SW 1271 (cell line): ENCODE measurements around the gene CYP39A1.

Experiments
- DNase-seq, 2 experiments: peaks; one replicate each; lab custom pipeline; 2025; lab: John Stamatoyannopoulos, UW

CYP39A1 gene, protein sequence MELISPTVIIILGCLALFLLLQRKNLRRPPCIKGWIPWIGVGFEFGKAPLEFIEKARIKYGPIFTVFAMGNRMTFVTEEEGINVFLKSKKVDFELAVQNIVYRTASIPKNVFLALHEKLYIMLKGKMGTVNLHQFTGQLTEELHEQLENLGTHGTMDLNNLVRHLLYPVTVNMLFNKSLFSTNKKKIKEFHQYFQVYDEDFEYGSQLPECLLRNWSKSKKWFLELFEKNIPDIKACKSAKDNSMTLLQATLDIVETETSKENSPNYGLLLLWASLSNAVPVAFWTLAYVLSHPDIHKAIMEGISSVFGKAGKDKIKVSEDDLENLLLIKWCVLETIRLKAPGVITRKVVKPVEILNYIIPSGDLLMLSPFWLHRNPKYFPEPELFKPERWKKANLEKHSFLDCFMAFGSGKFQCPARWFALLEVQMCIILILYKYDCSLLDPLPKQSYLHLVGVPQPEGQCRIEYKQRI

DNA sequence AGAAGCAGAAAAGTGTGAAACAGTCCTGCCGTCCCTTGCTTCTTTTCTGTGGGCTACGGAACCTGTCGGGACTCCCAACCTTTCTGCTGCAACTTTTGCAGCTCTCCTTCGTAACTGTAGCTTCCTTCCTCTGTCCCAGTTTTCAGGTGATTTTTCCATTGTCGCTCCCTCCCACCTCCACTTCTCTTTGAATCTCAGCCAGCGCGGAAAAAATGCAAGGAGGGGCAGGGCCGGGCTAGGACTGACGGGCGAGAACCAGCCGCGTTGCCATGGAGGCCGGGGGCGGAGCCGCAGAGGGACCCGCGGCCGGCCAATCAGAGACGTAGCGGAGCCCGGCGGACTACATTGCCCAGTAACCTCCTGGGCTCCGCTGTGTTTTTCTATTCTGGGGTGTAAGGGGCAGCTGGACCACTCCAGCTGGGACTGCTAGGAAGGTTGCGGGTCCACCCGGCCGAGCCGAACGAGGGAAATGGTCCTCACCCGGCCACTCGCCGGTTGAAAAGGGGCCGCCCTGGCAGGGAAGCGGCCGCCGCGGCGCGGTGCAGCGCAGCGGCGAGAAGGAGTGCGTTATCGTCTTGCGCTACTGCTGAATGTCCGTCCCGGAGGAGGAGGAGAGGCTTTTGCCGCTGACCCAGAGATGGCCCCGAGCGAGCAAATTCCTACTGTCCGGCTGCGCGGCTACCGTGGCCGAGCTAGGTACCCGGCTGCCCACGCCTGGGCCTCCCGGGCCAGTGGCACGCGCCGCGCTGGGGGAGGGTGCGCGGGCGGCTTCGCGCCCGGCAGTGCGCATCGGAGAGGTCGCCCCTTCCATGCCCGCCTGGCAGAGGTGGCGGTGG is at the start of gene CYP39A1, which contains the start of gene SLC25A27:
TSS of gene CYP39A1 (minus strand) at position 216 of the 836 bp plus-strand sequence. CDS start 236 bp downstream, outside the sequence.
TSS of gene SLC25A27 (plus strand) at position 373 of the 836 bp plus-strand sequence. CDS start at position 591, 218 bp downstream.
- peak; percentile 53 to 90 for DNase-seq

DNA sequence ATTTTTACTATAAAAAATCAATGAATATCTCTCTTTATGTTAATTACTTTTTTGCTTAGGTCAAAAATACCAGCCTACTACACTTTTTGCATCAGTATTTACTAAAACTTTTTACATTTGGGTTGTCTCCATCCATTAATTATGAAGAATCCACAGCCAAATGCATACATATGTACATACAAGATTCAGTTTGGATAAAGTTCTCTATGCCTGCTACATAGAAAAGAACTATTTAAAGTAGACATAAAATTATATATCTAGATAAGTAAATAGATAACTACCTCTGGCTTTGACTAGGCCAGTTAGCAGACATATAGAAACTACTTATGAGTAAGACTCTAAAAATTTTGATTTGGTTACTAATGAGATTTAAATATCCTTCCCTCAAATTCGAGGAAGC is 47.4 kb upstream of the CYP39A1 start:
- DNase-seq = no peak

DNA sequence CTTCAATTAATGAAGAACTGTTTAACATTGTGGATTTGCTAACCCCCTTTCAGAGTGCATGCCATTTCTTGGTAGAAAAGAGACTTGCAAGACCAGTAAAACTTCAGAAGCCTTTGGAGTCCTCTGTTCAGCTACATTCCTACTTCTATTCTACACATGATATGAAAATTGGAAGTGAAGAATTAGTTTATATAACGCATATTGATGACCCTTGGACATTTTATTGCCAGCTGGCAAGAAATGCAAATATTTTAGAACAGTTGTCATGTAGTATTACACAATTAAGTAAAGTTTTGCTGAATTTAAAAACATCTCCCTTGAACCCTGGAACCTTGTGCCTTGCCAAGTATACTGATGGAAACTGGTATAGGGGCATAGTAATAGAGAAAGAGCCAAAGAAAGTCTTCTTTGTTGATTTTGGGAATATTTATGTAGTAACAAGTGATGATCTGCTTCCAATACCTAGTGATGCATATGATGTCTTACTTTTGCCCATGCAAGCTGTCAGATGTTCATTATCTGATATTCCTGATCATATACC is 38.4 kb upstream of the CYP39A1 start:
- DNase-seq = no peak

DNA sequence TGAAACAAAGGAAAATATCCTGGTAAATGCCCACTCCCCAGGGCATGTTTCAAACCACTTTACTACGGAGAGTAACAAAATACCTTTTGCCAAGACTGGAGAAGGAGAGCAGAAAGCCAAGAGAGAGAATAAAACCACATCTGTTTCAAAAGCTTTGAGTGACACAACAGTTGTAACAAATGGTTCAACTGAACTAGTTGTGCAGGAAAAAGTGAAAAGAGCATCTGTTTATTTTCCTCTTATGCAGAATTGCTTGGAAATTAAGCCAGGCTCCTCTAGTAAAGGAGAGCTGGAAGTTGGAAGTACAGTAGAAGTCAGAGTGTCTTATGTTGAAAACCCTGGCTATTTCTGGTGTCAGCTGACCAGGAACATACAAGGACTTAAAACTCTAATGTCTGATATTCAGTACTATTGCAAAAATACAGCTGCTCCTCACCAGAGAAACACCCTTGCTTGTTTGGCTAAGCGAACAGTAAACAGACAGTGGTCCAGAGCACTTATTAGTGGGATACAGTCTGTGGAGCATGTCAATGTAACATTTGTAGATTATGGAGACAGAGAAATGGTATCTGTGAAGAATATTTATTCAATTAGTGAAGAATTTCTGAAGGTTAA is 37.6 kb upstream of the CYP39A1 start:
- DNase-seq = no peak

DNA sequence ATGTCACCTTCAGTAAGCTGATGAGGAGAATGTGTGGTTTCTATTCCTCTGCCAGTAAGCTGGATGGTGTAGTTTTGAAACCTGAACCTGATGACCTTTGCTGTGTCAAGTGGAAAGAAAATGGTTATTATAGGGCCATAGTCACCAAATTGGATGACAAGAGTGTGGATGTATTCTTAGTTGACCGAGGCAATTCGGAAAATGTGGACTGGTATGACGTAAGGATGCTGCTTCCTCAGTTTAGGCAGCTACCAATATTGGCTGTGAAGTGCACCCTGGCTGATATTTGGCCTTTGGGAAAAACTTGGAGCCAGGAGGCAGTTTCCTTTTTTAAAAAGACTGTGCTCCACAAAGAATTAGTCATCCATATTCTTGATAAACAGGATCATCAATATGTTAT is 37.0 kb upstream of the CYP39A1 start:
- no peak for DNase-seq

DNA sequence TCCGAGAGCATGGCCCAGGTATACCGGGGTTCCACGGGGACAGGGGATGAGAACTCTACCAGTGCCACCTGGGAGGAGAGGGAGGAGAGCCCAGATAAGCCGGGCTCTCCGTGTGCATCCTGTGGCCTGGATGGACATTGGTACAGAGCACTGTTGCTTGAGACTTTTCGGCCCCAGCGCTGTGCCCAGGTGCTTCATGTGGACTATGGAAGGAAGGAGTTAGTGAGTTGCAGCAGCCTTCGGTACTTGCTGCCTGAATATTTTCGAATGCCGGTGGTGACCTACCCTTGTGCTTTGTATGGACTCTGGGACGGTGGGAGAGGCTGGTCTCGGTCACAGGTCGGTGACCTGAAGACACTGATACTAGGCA is 36.3 kb upstream of the CYP39A1 start:
- no peak for DNase-seq

DNA sequence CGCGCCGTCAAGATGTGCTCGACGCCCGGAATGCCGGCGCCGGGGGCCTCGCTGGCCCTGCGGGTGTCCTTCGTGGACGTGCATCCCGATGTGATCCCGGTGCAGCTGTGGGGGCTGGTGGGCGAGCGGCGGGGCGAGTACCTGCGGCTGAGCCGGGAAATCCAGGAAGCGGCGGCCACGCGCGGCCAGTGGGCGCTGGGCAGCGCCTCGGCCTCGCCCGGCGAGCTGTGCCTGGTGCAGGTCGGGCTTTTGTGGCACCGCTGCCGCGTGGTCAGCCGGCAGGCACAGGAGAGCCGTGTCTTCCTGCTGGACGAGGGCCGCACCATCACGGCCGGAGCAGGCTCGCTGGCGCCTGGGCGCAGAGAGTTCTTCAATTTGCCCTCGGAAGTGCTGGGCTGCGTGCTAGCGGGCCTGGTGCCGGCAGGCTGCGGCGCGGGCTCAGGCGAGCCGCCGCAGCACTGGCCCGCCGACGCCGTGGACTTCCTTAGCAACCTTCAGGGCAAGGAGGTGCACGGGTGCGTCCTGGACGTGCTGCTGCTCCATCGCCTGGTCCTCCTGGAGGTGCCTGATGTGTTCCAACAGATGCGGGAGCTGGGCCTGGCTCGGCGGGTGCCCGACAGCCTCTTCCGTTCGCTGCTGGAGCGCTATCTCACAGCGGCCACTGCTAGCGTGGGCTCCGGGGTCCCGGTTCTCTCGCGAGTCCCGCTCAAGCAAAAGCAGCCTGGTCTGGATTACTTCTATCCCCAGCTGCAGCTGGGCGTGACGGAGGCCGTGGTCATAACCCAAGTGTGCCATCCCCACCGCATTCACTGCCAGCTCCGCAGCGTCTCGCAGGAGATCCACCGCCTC is 35.7 kb upstream of the CYP39A1 start:
- no peak for DNase-seq

DNA sequence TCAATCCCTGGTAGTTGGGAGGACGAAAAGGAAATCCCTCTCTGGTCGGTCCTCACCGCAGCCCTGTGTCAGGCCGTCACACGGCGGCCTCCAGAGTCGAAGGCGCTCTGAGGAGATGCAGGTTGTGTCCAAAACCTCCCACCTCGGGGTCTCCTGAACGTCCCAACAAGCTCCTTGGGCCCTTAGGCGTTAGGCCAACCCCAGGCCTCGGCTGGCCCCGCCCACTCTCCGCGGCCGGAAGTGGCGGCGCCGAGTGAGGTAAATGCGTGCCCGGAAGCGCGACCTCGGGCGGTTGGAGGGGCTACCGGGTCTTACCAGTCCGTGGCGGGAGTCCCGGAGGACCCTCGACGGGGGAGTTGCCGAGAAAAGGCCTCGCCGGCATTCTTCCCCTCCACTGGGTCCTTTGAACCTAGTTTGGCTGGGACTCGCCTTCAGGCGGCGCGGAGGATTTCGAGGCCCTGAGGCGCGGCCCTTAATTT is 35.0 kb upstream of the CYP39A1 start, which contains the start of gene TDRD6:
TSS of gene TDRD6 (plus strand) at position 267 of the 479 bp plus-strand sequence. CDS start 244 bp downstream, outside the sequence.
- no peak for DNase-seq

DNA sequence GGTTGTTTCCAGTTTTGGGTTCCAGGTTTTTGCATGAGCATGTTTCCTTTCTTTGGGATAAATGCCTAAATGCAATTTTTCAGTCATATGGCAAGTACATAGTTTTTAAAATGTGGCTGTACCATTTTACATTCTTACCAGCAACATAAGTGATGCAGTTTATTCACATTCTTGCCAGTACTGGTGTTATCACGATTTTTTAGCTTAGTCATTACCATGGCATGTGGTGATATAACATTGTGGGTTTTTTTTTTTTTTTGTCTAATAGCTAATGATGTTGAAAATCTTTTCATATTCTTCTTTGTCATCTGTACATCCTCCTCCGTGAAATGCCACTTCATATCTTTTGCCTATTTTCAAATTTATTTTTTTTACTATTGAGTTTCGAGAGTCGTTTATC is 32.2 kb upstream of the CYP39A1 start:
- DNase-seq = no peak

DNA sequence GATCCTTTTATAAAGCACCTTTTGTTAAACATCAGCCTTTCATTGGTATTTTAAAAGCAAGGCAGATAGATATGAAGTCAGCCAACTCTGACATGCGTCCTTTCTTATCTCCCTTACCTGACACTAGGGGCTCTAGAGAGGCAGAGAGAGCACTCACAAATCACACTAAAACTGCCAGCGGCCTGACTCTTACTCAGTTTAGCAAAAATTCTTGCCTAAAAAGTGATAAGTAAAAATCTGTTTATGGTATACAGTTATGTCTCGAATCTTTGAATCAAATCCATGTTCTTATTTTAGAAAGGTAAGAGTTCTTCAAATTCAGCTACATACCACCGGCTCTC is 24.7 kb upstream of the CYP39A1 start:
- peak in 1 of 2 experiments; percentile 17 for DNase-seq

DNA sequence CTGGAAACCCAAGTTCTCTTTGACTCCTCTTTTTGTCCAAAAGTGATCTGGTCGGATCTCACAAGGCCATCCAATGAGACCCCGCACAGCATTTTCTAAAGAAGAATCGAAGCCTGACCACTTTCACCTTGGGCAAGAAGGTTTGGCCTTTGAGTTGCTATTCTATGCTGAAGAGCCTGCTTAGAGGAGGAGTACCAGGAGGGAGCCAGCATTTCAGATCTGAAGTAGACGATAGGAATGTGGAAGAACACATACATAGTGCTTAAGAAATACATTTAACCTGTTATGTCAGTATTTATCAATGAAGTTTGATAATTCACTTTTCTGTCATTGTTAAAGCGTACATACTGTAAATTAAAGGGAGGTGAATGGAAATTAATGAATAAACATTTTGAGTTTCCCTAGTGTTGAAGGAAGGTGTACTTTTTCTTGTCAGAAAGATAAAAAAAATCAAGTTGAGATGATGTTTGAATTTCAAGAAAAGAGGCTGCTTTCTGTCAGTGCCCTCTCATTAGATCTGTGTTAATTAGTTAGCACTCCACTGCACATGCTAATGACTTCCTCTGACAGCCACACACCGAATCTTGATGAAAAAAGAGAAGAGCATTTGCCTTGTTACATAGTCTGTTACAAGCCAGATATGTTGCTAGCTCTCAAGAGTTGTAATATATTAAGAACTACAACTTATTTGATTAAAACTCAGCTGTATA is 24.1 kb upstream of the CYP39A1 start:
- no peak for DNase-seq

DNA sequence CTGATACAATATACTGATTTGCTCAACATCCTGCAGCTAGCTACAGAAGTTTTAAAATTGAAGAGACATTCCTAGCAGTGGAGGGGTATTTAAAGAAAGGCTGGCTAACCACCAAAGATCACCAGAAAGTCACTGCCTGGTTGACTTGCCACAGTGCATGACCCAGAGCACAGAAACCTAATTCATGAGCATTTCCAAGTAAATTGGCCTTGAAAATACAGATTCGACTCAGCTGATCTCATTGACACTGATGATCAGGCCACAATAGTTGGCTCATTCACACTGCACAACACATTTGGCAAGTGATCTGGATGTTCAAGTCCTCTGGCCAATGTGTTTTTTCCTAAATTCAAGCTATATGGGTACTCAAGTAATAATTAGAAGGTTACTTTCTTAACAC is 21.8 kb upstream of the CYP39A1 start:
- DNase-seq = no peak

DNA sequence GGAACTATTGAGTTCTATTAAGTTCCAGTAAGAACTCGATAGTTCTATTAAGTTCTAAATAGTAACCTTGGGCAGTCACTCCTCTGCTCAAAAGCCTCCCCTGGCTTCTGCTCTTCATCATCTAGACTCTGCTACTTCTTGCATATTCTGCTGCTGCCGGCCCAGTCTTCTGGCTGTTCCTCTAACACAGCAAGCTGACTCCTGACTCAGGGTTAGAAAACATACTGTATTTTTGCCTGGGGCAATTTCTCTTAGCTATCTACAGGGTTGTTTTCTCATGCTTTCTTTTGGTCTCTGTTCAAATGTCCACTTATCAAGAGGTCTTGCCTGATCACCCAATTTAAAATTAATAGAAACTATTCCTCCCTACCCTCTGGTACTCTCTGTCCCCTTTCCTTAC is 14.8 kb upstream of the CYP39A1 start:
- DNase-seq = no peak

DNA sequence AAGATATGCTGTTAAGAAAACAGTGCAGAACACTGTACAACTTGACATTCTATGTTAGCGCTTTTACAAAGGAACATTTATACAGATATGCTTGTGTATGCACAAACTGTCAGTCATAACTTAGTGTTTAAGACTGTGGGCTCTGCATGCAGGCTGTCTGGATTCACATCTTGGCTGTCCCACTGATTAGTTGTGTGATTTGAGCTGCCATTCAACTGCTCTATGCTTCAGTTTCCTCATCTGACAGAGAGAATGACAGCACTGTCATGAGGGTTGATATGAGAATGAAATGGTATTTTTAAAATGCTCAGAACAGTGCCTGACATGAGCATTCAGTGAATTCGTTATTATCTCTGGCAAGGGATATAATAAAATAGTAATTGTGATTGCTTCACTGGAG is 8.9 kb upstream of the CYP39A1 start:
- DNase-seq = no peak

DNA sequence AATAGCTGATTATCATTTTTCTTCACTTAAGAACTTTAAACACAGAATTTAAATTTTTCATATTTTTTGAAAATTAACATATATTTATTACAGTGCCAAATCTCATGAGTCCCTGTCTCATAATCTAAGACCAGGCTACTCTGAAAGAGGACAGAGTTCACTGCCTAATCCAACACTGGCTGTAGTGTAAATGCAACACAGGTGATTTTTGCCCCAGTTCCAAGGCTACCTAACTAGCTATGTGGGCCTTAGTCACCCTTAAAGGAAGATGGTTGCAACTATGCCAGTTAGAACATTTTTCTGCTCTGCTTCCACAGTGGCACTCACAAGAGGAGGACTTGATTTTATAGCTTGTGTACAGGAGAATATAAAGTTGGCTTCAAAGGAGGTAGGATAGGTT is 5.0 kb upstream of the CYP39A1 start:
- no peak for DNase-seq

DNA sequence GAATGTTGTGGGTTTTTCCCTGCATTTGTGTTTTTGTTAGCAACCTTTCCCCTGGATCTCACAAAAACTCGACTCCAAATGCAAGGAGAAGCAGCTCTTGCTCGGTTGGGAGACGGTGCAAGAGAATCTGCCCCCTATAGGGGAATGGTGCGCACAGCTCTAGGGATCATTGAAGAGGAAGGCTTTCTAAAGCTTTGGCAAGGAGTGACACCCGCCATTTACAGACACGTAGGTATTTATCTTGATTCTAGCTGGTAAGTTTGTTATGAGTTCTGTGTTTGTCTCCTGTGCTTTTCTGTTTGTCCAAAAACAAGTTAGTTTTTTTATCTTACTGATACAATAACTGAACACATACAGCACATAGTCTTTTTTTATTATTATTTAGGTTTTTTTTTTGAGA is 3.2 kb upstream of the CYP39A1 start:
- DNase-seq = peak in 1 of 2 experiments; percentile 31

DNA sequence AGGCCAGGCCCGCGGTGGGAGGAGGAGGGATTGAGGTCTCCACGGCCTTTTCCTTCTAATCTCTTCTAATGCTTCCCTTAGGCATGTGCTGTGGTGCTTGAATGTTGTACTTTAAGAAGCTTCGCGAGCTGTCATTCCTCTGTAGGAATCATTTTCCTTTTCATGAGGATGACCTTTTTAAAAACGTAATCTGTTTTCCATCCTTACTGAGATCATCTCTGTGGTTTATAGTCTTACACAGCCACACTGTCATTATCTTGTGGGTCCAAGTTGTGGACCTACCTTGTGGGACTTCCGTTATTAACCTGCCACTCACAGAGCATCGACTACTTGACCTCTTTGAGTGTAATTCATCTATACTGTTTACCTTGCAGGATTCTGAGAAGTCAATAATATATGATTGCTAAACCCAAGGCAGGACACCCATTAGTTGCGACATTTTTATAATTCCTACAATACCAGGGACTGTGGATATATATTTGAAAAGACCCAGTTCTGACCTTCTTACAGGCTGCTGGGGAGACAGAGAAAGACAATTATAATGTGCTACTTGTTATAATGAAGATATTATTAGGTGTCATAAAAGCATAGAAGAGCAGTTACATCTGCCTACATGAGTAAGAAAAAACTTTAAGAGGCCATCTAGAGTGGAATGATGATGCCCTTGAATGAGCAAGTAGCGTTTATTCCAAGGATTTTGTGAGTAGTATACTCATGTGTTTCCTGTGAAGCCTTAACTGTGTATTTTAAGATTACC is 999 bp upstream of the CYP39A1 start:
- no peak for DNase-seq

DNA sequence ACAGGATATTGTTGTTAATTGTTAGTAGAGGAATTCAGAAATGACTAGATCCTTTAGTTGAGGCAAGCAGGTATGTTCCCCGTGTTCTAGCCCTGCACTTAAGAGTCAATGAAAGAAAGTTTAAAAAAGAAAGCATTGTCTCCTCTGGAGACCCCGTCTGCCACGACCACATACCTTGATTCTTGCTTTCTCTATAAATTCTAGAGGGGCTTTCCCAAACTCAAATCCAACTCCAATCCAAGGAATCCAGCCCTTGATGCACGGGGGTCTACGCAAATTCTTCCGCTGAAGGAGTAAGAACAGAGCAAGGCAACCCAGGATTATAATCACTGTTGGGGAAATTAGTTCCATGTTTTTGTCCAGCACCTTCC is 401 bp downstream of the CYP39A1 start:
- no peak for DNase-seq

DNA sequence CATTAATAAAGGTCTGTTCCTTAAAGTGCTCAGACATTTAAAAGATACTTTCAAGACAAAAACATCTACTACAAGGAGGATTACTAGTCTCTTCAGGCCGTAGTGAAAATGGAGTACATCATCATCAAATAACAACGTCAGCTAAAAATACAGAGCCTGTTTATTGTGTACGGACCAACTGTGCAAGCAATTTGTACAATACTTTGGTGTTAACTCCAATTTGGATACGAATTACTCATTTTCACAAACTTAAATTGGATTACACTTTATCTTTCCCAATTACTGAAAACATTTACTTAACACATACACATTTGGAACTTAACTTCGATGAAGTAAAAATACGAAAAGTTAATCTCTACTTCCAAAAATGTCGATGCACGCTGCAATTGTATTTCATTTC is 802 bp downstream of the CYP39A1 start:
- no peak for DNase-seq

DNA sequence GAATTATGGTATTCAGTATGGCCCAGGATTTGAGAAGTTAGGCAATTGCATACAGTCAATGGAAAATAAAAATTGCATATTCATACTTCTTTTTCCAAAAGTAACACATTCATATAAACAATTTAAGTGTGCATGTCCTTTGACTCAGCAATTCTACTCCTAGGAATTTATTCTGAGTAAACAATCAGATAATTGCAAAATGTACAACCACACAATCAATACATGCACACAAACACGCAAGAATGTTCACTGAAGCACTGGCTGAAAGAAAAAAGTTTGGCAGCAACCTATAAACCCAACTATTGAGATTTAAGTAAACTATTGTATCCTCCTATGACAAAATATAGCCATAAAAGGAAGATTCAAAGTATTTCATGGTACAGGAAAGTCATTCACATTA is 1.6 kb downstream of the CYP39A1 start:
- no peak for DNase-seq
